Aorta (tissue), 5 donors: ENCODE data around the gene CAMSAP2. TPM values are rescaled to one million over a fixed set of nuclear protein-coding genes. Genes with fewer than 3 reads are reported as not detected.
"Not testable (repeated sequence)": the region's sequence is repeated elsewhere in the genome, so short reads cannot be mapped to it uniquely, and the experiment has no call there.

ENCODE experiments used
- ATAC-seq: fragments of 200-7000 bp; cut with Tn5 transposase; one replicate; pipeline ENCODE4 v1.9.1; 2022; ENCODE audit warnings: moderate library complexity; ENCODE audit not compliant: low FRiP score
- DNase-seq, 2 donors: peaks; one replicate each; pipeline ENCODE4 v3.0.0-alpha.2; 2020
- H3K27ac ChIP-seq, 2 donors: one replicate each; pipeline ENCODE4 v1.5.1; 2013; ENCODE audit warnings: low read length in 2 of 2, mild to moderate bottlenecking in 2 of 2, moderate library complexity in 2 of 2, control low read depth in 1 of 2, inconsistent platforms in 1 of 2, low read depth in 1 of 2
- H3K27me3 ChIP-seq, 2 donors: one replicate each; pipeline ENCODE4 v1.6.1; 2013; ENCODE audit warnings: control low read depth in 1 of 2, low read length in 1 of 2, mild to moderate bottlenecking in 1 of 2, moderate library complexity in 1 of 2; ENCODE audit not compliant: insufficient read depth in 2 of 2, control insufficient read depth in 1 of 2
- H3K36me3 ChIP-seq, 2 donors: one replicate each; pipeline ENCODE4 v1.6.1; 2013; ENCODE audit warnings: control low read depth in 1 of 2, low read length in 1 of 2, mild to moderate bottlenecking in 1 of 2; ENCODE audit not compliant: insufficient read depth in 2 of 2, control insufficient read depth in 1 of 2
- H3K4me1 ChIP-seq, 2 donors: one replicate each; pipeline ENCODE4 v1.6.1; 2013; ENCODE audit warnings: low read length in 2 of 2, control low read depth in 1 of 2, mild to moderate bottlenecking in 1 of 2, moderate library complexity in 1 of 2; ENCODE audit not compliant: insufficient read depth in 2 of 2, control insufficient read depth in 1 of 2
- H3K4me3 ChIP-seq, 2 donors: one replicate each; pipeline ENCODE4 v1.5.1; 2013; ENCODE audit warnings: low read length in 2 of 2, control low read depth in 1 of 2, mild to moderate bottlenecking in 1 of 2
- H3K9me3 ChIP-seq: one replicate; pipeline ENCODE4 v1.6.1; 2013; ENCODE audit warnings: mild to moderate bottlenecking, low read length; ENCODE audit not compliant: control insufficient read depth
- WGBS, 2 donors: extraction: QIAGEN DNeasy Blood & Tissue Kit; methylation state at CpG; one replicate each; pipeline ENCODE4 v1.1.7; 2013; 5-methylcytosine and 5-hydroxymethylcytosine counted together
- intact Hi-C, 2 donors: fragments of 100-400 bp; cut with DNase I; formaldehyde crosslinking; loops; one replicate each; pipeline versions ENCODE4 v1.14.2 to v1.15.0; 2022
- polyA plus RNA-seq, 2 donors: library from polyadenylated mRNA; stranded (reverse); fragments of 200-250 nt; gene quantifications; one replicate each; pipeline ENCODE4 v1.2.3, GENCODE V29; 2013
- total RNA-seq, 2 donors: library from RNA; stranded (reverse); fragmentation: NEBNext Ultra II Directional; extraction: Animal tissue kit (Norgen Biotek cat#: 25700); gene quantifications; one replicate each; pipeline ENCODE4 v1.2.1, GENCODE V29; 2021
- donor health status: healthy with polysubstance abuse.
- donor health status: Bipolar disorder and iron deficiency.
- donor health status: DM: no; HTN: no; CAD: no.
- donor health status: DM: no; HTN: no; CAD: no.
- donor health status: DM: yes; HTN: yes; CAD: no.

CAMSAP2 gene
- total and polyA plus RNA-seq, 4 donors, result 10.1 to 51.9 (median 31.9) TPM

- H3K27me3 ChIP-seq, result no peaks in the 10 kb centered on the region
- 7 to 8% methylated on average over 3 of the region's 3 CpGs for WGBS, 2 donors
- ATAC-seq, result no peak
- H3K27ac ChIP-seq, result no peak overlapping the region
- H3K9me3 ChIP-seq, result no peaks in the 10 kb centered on the region
- peaks cover 0 to 3% of the 10 kb centered on the region in 2 donors for H3K4me1 ChIP-seq
- H3K36me3 ChIP-seq, result no peaks in the 10 kb centered on the region
- H3K4me3 ChIP-seq, result peak overlapping the region; percentile 70 to 75
- DNase-seq, result no peak
- intact Hi-C loops, result loop anchor here in 1 of 2 donors (5.0 kb wide), 1 partner anchor 41 kb away; no protein-coding TSS in a partner anchor
Observed at GRCh38 chr1:200741551-200742207, 3.0 kb downstream of the CAMSAP2 start.

GRCh38 chr1:200744143-200744542 lies 5.5 kb downstream of the CAMSAP2 start:
- ATAC-seq (no peak), DNase-seq (no peak)
- Histone ChIP-seq H3K4me1 (peaks cover 3% of the 10 kb centered on the region in 2 donors), H3K9me3 (no peaks in the 10 kb centered on the region), H3K36me3 (no peaks in the 10 kb centered on the region), H3K4me3 (no peak overlapping the region), H3K27me3 (no peaks in the 10 kb centered on the region), H3K27ac (no peak overlapping the region)
- intact Hi-C loops, result loop anchor here in 1 of 2 donors (5.0 kb wide), 1 partner anchor 38 kb away; no protein-coding TSS in a partner anchor
- WGBS, 2 donors, result 92 to 94% methylated on average over 1 of the region's 1 CpG

GRCh38 chr1:200749090-200749489 lies 10.4 kb downstream of the CAMSAP2 start:
- ATAC-seq (no peak), DNase-seq (no peak)
- Histone ChIP-seq H3K4me1 (peaks cover 5 to 12% of the 10 kb centered on the region in 2 donors), H3K4me3 (no peak overlapping the region), H3K36me3 (no peaks in the 10 kb centered on the region), H3K27ac (no peak overlapping the region), H3K27me3 (no peaks in the 10 kb centered on the region), H3K9me3 (no peaks in the 10 kb centered on the region)
- intact Hi-C loops, result no loop called here

GRCh38 chr1:200750749-200751148 lies 12.1 kb downstream of the CAMSAP2 start:
- H3K9me3 ChIP-seq, DNase-seq, H3K36me3 ChIP-seq, ATAC-seq, H3K4me3 ChIP-seq, intact Hi-C loops, H3K27me3 ChIP-seq, H3K27ac ChIP-seq: not testable (repeated sequence)
- peaks cover 5 to 11% of the 10 kb centered on the region in 2 donors for H3K4me1 ChIP-seq
- 66 to 73% methylated on average over 10 of the region's 10 CpGs for WGBS, 2 donors

GRCh38 chr1:200751717-200752116 lies 13.0 kb downstream of the CAMSAP2 start:
- Histone ChIP-seq H3K27ac (no peak overlapping the region), H3K27me3 (no peaks in the 10 kb centered on the region), H3K4me1 (peaks cover 5 to 11% of the 10 kb centered on the region in 2 donors), H3K36me3 (no peaks in the 10 kb centered on the region), H3K4me3 (no peak overlapping the region), H3K9me3 (no peaks in the 10 kb centered on the region)
- 92% methylated on average over 2 of the region's 2 CpGs for WGBS, 2 donors
- DNase-seq (no peak), ATAC-seq (no peak)
- intact Hi-C loops, result no loop called here

GRCh38 chr1:200753650-200754198 lies 15.0 kb downstream of the CAMSAP2 start:
- intact Hi-C loops, result no loop called here
- no peak overlapping the region for H3K4me3 ChIP-seq
- no peaks in the 10 kb centered on the region for H3K36me3 ChIP-seq
- DNase-seq (no peak), ATAC-seq (no peak)
- H3K27ac ChIP-seq, result no peak overlapping the region
- peaks cover 5 to 11% of the 10 kb centered on the region in 2 donors for H3K4me1 ChIP-seq
- no peaks in the 10 kb centered on the region for H3K9me3 ChIP-seq
- no peaks in the 10 kb centered on the region for H3K27me3 ChIP-seq
- 83 to 86% methylated on average over 5 of the region's 5 CpGs for WGBS, 2 donors

GRCh38 chr1:200755456-200755855 lies 16.8 kb downstream of the CAMSAP2 start:
- Histone ChIP-seq H3K27me3 (no peaks in the 10 kb centered on the region), H3K9me3 (no peaks in the 10 kb centered on the region), H3K4me1 (peaks cover 2 to 12% of the 10 kb centered on the region in 2 donors), H3K4me3 (no peak overlapping the region), H3K27ac (no peak overlapping the region), H3K36me3 (no peaks in the 10 kb centered on the region)
- no peak for DNase-seq
- intact Hi-C loops, result no loop called here
- 94 to 98% methylated on average over 3 of the region's 3 CpGs for WGBS, 2 donors
- no peak for ATAC-seq

- intact Hi-C loops, result no loop called here
- no peak for DNase-seq
- Histone ChIP-seq H3K4me1 (peaks cover 0 to 3% of the 10 kb centered on the region in 2 donors), H3K36me3 (peaks cover 0 to 3% of the 10 kb centered on the region in 2 donors), H3K27ac (no peak overlapping the region), H3K4me3 (no peak overlapping the region), H3K9me3 (no peaks in the 10 kb centered on the region), H3K27me3 (no peaks in the 10 kb centered on the region)
- ATAC-seq, result no peak
Observed at GRCh38 chr1:200762089-200762488, 23.4 kb downstream of the CAMSAP2 start.

GRCh38 chr1:200767321-200767720 lies 28.6 kb downstream of the CAMSAP2 start:
- H3K36me3 ChIP-seq, result peaks cover 0 to 3% of the 10 kb centered on the region in 2 donors
- H3K9me3 ChIP-seq, result no peaks in the 10 kb centered on the region
- intact Hi-C loops, result no loop called here
- no peaks in the 10 kb centered on the region for H3K27me3 ChIP-seq
- ATAC-seq (no peak), DNase-seq (no peak)
- H3K27ac ChIP-seq, result no peak overlapping the region
- H3K4me1 ChIP-seq, result no peaks in the 10 kb centered on the region
- no peak overlapping the region for H3K4me3 ChIP-seq
